Suprapubic skin (tissue), 3 donors: ENCODE measurements around the gene MPDZ.

Experiments
- EP300 ChIP-seq: sonication (generic); formaldehyde crosslinking; IDR thresholded peaks from one replicate; pipeline ENCODE4 v1.6.1; 2017; ENCODE audit warnings: antibody characterized with exemption
- POLR2A ChIP-seq, 2 donors: fragments of 450-650 bp; IDR thresholded peaks; one replicate each; pipeline ENCODE4 v1.6.1; 2017; ENCODE audit warnings: antibody characterized with exemption in 2 of 2, mild to moderate bottlenecking in 2 of 2, moderate library complexity in 2 of 2
- TF ChIP-seq, protein P1 (sequence below), 2 donors: fragments of 200-600 bp in 1 of 2; fragments of 450-650 bp in 1 of 2; sonication (generic) in 1 of 2; IDR thresholded peaks; one replicate each; pipeline ENCODE4 v1.5.1; 2016 to 2019; ENCODE audit warnings: antibody characterized with exemption in 2 of 2, mild to moderate bottlenecking in 1 of 2, moderate library complexity in 1 of 2

DNA sequence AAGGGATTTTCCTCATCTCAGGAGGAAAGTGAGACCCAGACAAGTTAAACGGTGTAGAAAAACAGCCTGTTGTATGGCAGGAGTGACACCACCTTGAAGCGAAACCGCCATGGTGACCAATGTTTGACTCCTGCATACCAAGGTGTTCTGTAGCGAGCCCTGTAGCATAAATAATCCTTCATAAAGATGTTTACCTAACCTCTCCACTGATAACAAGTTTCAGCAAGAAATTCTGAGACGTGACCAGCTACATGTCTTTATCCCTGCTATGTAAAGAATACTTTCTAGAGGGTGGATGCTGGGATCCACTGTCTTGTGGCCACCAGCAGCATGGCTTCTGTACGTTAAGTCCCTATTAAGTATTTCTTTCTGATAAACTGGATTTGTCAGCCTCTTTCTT lies 148.1 kb downstream of the MPDZ start:
- no peak for TF ChIP-seq POLR2A (IDR thresholded peaks at IDR 0.05)
- TF ChIP-seq, protein P1, sequence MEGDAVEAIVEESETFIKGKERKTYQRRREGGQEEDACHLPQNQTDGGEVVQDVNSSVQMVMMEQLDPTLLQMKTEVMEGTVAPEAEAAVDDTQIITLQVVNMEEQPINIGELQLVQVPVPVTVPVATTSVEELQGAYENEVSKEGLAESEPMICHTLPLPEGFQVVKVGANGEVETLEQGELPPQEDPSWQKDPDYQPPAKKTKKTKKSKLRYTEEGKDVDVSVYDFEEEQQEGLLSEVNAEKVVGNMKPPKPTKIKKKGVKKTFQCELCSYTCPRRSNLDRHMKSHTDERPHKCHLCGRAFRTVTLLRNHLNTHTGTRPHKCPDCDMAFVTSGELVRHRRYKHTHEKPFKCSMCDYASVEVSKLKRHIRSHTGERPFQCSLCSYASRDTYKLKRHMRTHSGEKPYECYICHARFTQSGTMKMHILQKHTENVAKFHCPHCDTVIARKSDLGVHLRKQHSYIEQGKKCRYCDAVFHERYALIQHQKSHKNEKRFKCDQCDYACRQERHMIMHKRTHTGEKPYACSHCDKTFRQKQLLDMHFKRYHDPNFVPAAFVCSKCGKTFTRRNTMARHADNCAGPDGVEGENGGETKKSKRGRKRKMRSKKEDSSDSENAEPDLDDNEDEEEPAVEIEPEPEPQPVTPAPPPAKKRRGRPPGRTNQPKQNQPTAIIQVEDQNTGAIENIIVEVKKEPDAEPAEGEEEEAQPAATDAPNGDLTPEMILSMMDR (IDR thresholded peaks at IDR 0.05) = no peak
- no peak for TF ChIP-seq EP300
